ENCODE data around the gene OSBPL7. TPM values are rescaled to one million over a fixed set of nuclear protein-coding genes. Genes with fewer than 3 reads are reported as not detected.

Gene OSBPL7
- total and polyA plus RNA-seq, 2 of the 13 experiments (the other 11 are each of a cell fraction or from before 2014, with no cell fraction given), result 4.7 to 6.6 TPM

- TF ChIP-seq ARNTL (CRISPR knock-in tag; IDR thresholded peaks at IDR 0.05) (no peak; the same call in 1 of the 2 replicates), ARID2 (CRISPR knock-in tag; IDR thresholded peaks at IDR 0.05; ENCODE audit: borderline replicate concordance) (no peak), KDM3A (CRISPR knock-in tag; IDR thresholded peaks at IDR 0.05; ENCODE audit: low read depth) (no peak; the same call in 1 of the 2 replicates), TOPORS (CRISPR knock-in tag; IDR thresholded peaks at IDR 0.05) (no peak; the same call in 1 of the 2 replicates), TMF1 (CRISPR knock-in tag; IDR thresholded peaks at IDR 0.05; ENCODE audit: low read depth) (no peak), ZNF792 (CRISPR knock-in tag; IDR thresholded peaks at IDR 0.05) (peak; percentile 80), ZFP36L2 (CRISPR knock-in tag; IDR thresholded peaks at IDR 0.05) (no peak), HNRNPUL1 (IDR thresholded peaks at IDR 0.05; ENCODE audit: low read depth, low read length) (no peak), SP2 (CRISPR knock-in tag; IDR thresholded peaks at IDR 0.05) (peak; percentile 80), PRDM4 (CRISPR knock-in tag; IDR thresholded peaks at IDR 0.05; ENCODE audit: borderline replicate concordance) (no peak), MAFG (CRISPR knock-in tag; IDR thresholded peaks at IDR 0.05) (no peak), EP300 (IDR thresholded peaks at IDR 0.05; ENCODE audit: low read depth in 2 of 2, low read length in 2 of 2) (peak in 1 of 2 experiments; percentile 24; a peak in 1 of 4 replicates), EP300 (CRISPR knock-in tag; IDR thresholded peaks at IDR 0.05; ENCODE audit: borderline replicate concordance) (peak; percentile 73; the same call in 1 of the 2 replicates), CENPT (CRISPR knock-in tag; IDR thresholded peaks at IDR 0.05; ENCODE audit: low read depth) (no peak), TCF7L2 (IDR thresholded peaks at IDR 0.05; ENCODE audit: low read depth, low read length) (no peak), ZFP90 (CRISPR knock-in tag; IDR thresholded peaks at IDR 0.05; ENCODE audit: borderline replicate concordance) (peak; percentile 65; the same call in 1 of the 2 replicates), TRAFD1 (CRISPR knock-in tag; IDR thresholded peaks at IDR 0.05; ENCODE audit: borderline replicate concordance) (peak; percentile 85; the same call in 1 of the 2 replicates), ATF6 (CRISPR knock-in tag; conservative IDR thresholded peaks at IDR 0.05) (0 out of 2 replicates have a peak, but pooled peaks have one; percentile 18), PAWR (CRISPR knock-in tag; IDR thresholded peaks at IDR 0.05; ENCODE audit: borderline replicate concordance) (no peak), ZBTB21 (CRISPR knock-in tag; IDR thresholded peaks at IDR 0.05) (no peak), EZH2 (conservative IDR thresholded peaks at IDR 0.05; ENCODE audit: low read depth, low read length) (no peak), TCF7 (IDR thresholded peaks at IDR 0.05; ENCODE audit: low read depth) (no peak)
Observed at GRCh38 chr17:47831003-47831933, 9.7 kb upstream of the OSBPL7 start, which contains the start of the genes LRRC46 and MRPL10 (continued).

Data from HepG2 (cell line).